GM11168 (cell line): ENCODE results near the gene TRAF3IP3.

ENCODE experiments used
- in situ Hi-C: fragments of 300-500 bp; cut with MboI; formaldehyde crosslinking; loops from one replicate; pipeline ENCODE4 v1.12.0; 2022; ENCODE audit warnings: low sequenced_read_pairs; ENCODE audit not compliant: unreplicated experiment

Gene TRAF3IP3

GRCh38 chr1:209736490-209737117 is 19.2 kb upstream of the TRAF3IP3 start:
- in situ Hi-C loops = no loop called here

- in situ Hi-C loops = no loop called here
Observed at GRCh38 chr1:209737118-209737505, 18.7 kb upstream of the TRAF3IP3 start.

- in situ Hi-C loops = no loop called here
Observed at GRCh38 chr1:209738270-209738669, 17.6 kb upstream of the TRAF3IP3 start.

GRCh38 chr1:209741193-209741592 is 14.7 kb upstream of the TRAF3IP3 start:
- in situ Hi-C loops = no loop called here

- in situ Hi-C loops = no loop called here
Observed at GRCh38 chr1:209741889-209742288, 14.0 kb upstream of the TRAF3IP3 start.

- in situ Hi-C loops = no loop called here
Observed at GRCh38 chr1:209742409-209743144, 13.3 kb upstream of the TRAF3IP3 start.

- in situ Hi-C loops = no loop called here
Observed at GRCh38 chr1:209743145-209743482, 12.7 kb upstream of the TRAF3IP3 start.

GRCh38 chr1:209746451-209747165 is 9.2 kb upstream of the TRAF3IP3 start:
- in situ Hi-C loops = no loop called here

- in situ Hi-C loops = no loop called here
Observed at GRCh38 chr1:209747580-209748262, 8.1 kb upstream of the TRAF3IP3 start.

GRCh38 chr1:209748620-209749019 is 7.2 kb upstream of the TRAF3IP3 start:
- in situ Hi-C loops = no loop called here

- in situ Hi-C loops = no loop called here
Observed at GRCh38 chr1:209749205-209749604, 6.6 kb upstream of the TRAF3IP3 start.

GRCh38 chr1:209749670-209750323 is 6.1 kb upstream of the TRAF3IP3 start:
- in situ Hi-C loops = no loop called here

- in situ Hi-C loops = no loop called here
Observed at GRCh38 chr1:209751627-209752231, 4.1 kb upstream of the TRAF3IP3 start.

GRCh38 chr1:209752890-209753289 is 3.0 kb upstream of the TRAF3IP3 start:
- in situ Hi-C loops = no loop called here

GRCh38 chr1:209755256-209755655 is 597 bp upstream of the TRAF3IP3 start:
- in situ Hi-C loops = no loop called here

GRCh38 chr1:209756615-209757445 is 977 bp downstream of the TRAF3IP3 start:
- in situ Hi-C loops = no loop called here

GRCh38 chr1:209758400-209758799 is 2.5 kb downstream of the TRAF3IP3 start:
- in situ Hi-C loops = no loop called here

- in situ Hi-C loops = no loop called here
Observed at GRCh38 chr1:209759829-209760359, 4.0 kb downstream of the TRAF3IP3 start.
